ENCODE results near the gene PRKCB.

The PRKCB gene

GRCh38 chr16:23867566-23867965 is 31.8 kb downstream of the PRKCB start:
- DNase-seq: no peak

GRCh38 chr16:23868136-23868535 is 32.4 kb downstream of the PRKCB start:
- no peak for DNase-seq

- DNase-seq: no peak
Observed at GRCh38 chr16:23869052-23869451, 33.3 kb downstream of the PRKCB start.

- DNase-seq: no peak
Observed at GRCh38 chr16:23871924-23872323, 36.1 kb downstream of the PRKCB start.

GRCh38 chr16:23874613-23875294 is 39.0 kb downstream of the PRKCB start:
- DNase-seq: no peak

GRCh38 chr16:23876256-23876896 is 40.6 kb downstream of the PRKCB start:
- DNase-seq: no peak

- no peak for DNase-seq
Observed at GRCh38 chr16:23877107-23878070, 41.6 kb downstream of the PRKCB start.

- DNase-seq: no peak
Observed at GRCh38 chr16:23879735-23880373, 44.1 kb downstream of the PRKCB start.

- DNase-seq: no peak
Observed at GRCh38 chr16:23889189-23889588, 53.4 kb downstream of the PRKCB start.

GRCh38 chr16:23893986-23894385 is 58.2 kb downstream of the PRKCB start:
- DNase-seq: no peak

GRCh38 chr16:23895052-23895451 is 59.3 kb downstream of the PRKCB start:
- no peak for DNase-seq

- no peak for DNase-seq
Observed at GRCh38 chr16:23896832-23897821, 61.3 kb downstream of the PRKCB start.

- DNase-seq: no peak
Observed at GRCh38 chr16:23898682-23899430, 63.1 kb downstream of the PRKCB start.

GRCh38 chr16:23899869-23900268 is 64.1 kb downstream of the PRKCB start:
- no peak for DNase-seq

- DNase-seq: no peak
Observed at GRCh38 chr16:23900480-23901177, 64.8 kb downstream of the PRKCB start.

- DNase-seq: no peak
Observed at GRCh38 chr16:23901178-23902033, 65.6 kb downstream of the PRKCB start.

- no peak for DNase-seq
Observed at GRCh38 chr16:23902034-23902747, 66.4 kb downstream of the PRKCB start.

- no peak for DNase-seq
Observed at GRCh38 chr16:23902748-23903414, 67.1 kb downstream of the PRKCB start.

Data from NCI-H2029 (cell line).